ENCODE data around the gene ACO2.
A peak's percentile ranks its signal among the peaks of the same experiment; 100 is the strongest.

ACO2 gene

DNA sequence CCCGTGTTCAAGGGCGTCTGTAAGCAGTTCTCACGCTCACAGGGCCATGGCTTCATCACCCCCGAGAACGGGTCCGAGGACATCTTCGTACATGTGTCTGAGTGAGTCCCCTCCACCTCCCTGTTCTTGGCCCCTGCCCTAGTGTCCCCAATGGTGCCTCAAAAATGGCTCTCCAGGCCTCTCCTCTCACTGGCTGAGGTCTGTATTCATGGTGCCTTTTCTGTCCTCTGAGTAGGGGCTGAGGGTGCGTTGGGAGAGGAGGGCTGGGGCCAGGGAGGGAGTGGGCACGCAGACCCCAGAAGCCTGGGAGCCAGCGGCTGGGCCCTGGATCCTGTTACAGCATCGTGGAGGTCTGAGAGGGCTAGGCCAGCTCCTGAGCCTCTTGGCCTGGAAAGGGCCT, 104.8 kb downstream of the ACO2 start:
- DNase-seq: no peak

GRCh38 chr22:41574847-41575381, 106.0 kb downstream of the ACO2 start:
- no peak for DNase-seq

DNA sequence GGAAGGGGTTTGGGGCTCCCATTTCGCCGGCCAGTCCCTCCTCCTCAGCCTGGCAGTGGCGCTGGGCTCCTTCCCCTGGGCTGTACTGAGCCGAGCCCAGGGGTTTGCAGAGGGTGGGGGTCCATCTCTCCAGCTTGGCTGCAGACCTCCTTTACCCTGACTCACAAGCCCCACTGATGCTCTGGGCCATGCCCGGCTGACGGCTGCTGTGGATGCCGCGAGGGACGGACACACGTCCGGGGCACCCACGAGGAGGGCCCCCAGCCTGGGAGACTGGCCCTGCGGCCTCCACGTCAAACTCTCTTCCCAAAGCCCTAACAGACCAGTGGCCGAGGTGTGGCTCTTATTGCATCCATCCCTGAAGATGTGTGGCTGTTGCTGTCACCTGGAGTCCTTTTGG, 106.6 kb downstream of the ACO2 start:
- DNase-seq: no peak

DNA sequence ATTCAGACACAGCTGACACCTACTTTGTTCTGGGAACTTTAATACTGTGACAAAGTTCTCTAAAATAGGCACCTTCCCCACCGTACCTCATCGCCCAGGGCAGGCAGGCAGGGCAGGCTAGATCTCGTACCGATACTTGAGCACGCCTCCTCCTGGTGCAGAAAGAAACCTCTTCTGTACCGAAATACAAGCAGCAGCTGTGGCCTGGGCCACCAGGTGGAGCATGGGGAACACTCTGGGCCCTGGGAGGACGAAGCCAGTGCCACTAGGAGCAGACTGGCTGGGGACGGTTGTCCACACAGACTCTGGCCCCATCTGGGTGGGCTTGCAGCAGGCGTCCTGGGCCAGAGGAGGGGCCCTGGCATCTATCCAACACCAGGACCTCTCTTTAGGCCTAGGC, 108.0 kb downstream of the ACO2 start:
- peak in 1 of 3 experiments; percentile 12 for DNase-seq

DNA sequence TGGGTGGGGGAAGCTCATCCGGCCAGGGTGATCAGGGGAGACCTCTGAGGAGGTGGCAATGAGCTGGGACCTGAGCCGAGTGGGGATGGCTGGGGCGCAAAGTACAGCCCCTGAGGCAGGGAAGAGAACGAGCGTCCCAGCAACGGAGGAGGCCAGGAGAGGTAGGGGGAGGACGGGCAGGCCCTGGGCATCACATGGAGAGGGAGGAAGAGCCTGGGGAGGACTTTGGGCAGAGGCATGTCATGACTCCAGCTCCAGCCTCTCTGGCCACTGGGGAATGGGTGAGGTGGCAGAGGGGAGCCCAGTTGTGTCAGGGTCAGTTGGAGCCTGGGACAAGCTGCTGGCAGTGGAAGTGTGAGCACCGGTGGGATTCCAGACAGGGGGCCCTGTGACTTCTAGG, 109.2 kb downstream of the ACO2 start:
- DNase-seq: no peak
